Measurements from ENCODE around the gene RAB1A. TPM values are rescaled to one million over a fixed set of nuclear protein-coding genes. Genes with fewer than 3 reads are reported as not detected.

RAB1A gene
- total and polyA plus RNA-seq, 2 of the 13 experiments (the other 11 are each of a cell fraction or from before 2014, with no cell fraction given): 206 to 226 TPM

- TF ChIP-seq, protein P1, sequence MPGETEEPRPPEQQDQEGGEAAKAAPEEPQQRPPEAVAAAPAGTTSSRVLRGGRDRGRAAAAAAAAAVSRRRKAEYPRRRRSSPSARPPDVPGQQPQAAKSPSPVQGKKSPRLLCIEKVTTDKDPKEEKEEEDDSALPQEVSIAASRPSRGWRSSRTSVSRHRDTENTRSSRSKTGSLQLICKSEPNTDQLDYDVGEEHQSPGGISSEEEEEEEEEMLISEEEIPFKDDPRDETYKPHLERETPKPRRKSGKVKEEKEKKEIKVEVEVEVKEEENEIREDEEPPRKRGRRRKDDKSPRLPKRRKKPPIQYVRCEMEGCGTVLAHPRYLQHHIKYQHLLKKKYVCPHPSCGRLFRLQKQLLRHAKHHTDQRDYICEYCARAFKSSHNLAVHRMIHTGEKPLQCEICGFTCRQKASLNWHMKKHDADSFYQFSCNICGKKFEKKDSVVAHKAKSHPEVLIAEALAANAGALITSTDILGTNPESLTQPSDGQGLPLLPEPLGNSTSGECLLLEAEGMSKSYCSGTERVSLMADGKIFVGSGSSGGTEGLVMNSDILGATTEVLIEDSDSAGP (CRISPR knock-in tag; IDR thresholded peaks at IDR 0.05; ENCODE audit: borderline replicate concordance): peak; percentile 31; the same call in 1 of the 2 replicates
- TF ChIP-seq PHF20 (CRISPR knock-in tag; IDR thresholded peaks at IDR 0.05) (no peak), PHF21A (CRISPR knock-in tag; IDR thresholded peaks at IDR 0.05) (no peak), CCDC6 (CRISPR knock-in tag; IDR thresholded peaks at IDR 0.05) (no peak), ONECUT2 (CRISPR knock-in tag; IDR thresholded peaks at IDR 0.05) (no peak), AGO2 (optimal IDR thresholded peaks at IDR 0.05; ENCODE audit: low read depth, low read length) (peak; percentile 64), ZNF800 (CRISPR knock-in tag; IDR thresholded peaks at IDR 0.05) (no peak), KAT7 (CRISPR knock-in tag; IDR thresholded peaks at IDR 0.05; ENCODE audit: borderline replicate concordance) (no peak), BORCS8-MEF2B (CRISPR knock-in tag; IDR thresholded peaks at IDR 0.05) (0 out of 2 replicates have a peak, but pooled peaks have one; percentile 27), NRL (CRISPR knock-in tag; IDR thresholded peaks at IDR 0.05; ENCODE audit: borderline replicate concordance) (0 out of 2 replicates have a peak, but pooled peaks have one; percentile 28), CHCHD3 (CRISPR knock-in tag; IDR thresholded peaks at IDR 0.05) (no peak), ZBTB4 (CRISPR knock-in tag; IDR thresholded peaks at IDR 0.05; ENCODE audit: borderline replicate concordance) (0 out of 2 replicates have a peak, but pooled peaks have one; percentile 20), RBM22 (optimal IDR thresholded peaks at IDR 0.05; ENCODE audit: low read length) (peak; percentile 22), HNRNPLL (IDR thresholded peaks at IDR 0.05; ENCODE audit: low read depth, low read length, poor library complexity, severe bottlenecking) (peak; percentile 19), MEIS1 (CRISPR knock-in tag; IDR thresholded peaks at IDR 0.05; ENCODE audit: borderline replicate concordance) (no peak)
These were observed 57.5 kb downstream of the RAB1A start (continued) for GRCh38 chr2:65072181-65072970.
